ENCODE results near the gene UBE2M.

UBE2M gene

GRCh38 chr19:58572026-58572817 lies 13.8 kb upstream of the UBE2M start:
- DNase-seq (ENCODE audit: low read depth, low spot score): no peak
- H3K27ac ChIP-seq: peak overlapping the region; percentile 96

GRCh38 chr19:58571575-58571947 lies 13.2 kb upstream of the UBE2M start:
- no peak for DNase-seq (ENCODE audit: low read depth, low spot score)
- H3K27ac ChIP-seq: no peak overlapping the region

- DNase-seq (ENCODE audit: low read depth, low spot score): no peak
- H3K27ac ChIP-seq: no peak overlapping the region
Measured at GRCh38 chr19:58570770-58571574, 12.6 kb upstream of the UBE2M start.

DNA sequence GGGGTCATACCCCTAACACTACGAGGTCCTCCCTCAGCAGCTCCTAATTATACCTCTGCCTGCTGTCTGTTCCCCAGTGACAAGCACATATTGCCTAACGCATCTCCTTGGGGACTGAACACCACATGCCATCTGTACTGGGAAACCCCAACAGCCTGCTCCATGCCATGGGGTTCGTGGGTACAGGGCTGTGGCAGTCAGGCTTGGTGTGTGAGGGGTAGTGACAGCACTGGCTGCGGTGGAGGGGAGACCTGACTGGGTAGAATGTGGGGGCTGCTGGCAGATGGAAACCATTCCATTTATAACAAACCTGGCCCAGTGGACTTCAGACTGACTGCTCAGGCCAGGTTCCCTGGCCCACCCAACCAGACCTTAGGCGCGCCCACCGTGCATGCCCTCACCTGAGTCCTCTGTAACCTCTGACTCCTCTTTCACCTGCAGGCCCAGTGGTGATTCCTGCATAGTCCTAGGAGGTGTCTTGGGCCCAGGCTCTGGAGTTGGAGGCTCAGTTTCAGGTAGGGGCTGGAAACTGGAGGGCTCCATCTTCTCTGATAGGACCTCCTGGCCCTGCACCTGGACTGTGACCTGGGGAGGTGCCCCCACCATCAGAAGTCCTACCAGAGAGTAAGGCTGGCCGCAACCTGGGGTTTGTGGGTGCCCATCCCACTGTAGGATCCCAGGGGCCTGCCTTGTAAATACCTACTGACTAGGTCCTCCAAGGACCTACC lies 11.7 kb upstream of the UBE2M start:
- no peak for DNase-seq (ENCODE audit: low read depth, low spot score)
- no peak overlapping the region for H3K27ac ChIP-seq

DNA sequence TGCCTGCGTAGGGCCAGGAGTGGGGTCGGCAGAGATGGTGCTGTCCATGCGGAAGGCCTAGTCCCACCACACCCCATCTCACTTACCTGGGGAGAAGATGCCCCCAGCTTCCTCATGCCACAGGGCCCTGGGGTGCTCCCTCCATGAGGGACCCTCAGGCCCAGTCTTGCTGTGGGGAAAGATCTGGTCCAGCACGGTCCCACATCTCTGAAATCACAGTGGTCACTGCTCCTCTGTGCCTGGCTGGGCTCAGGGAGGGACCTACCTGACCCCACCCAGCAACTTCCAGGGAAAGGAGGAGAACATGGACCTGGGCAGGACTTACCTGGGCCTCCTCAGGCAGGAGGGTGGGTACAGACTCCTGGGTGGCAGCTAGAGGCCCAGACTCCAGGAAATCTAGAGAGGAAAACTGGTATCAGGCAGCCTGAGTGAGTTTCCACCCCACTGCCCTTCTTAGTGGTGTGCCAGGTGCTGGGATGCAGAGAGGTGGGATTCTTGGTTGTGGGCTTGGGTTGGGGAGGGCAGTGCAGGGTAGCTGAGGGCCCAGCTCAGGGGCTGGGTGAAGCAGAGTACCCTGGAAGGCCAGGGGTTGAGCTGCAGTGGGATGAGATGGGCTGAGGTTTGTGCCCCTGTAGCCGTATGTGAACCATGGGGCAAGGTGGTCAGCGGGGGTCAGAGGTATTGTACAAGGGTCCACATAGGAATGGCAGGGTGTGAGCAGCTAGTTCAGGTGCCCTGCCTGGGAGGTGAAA lies 11.0 kb upstream of the UBE2M start:
- DNase-seq (ENCODE audit: low read depth, low spot score): no peak
- no peak overlapping the region for H3K27ac ChIP-seq

GRCh38 chr19:58568453-58569130 lies 10.2 kb upstream of the UBE2M start:
- no peak for DNase-seq (ENCODE audit: low read depth, low spot score)
- H3K27ac ChIP-seq: no peak overlapping the region

DNA sequence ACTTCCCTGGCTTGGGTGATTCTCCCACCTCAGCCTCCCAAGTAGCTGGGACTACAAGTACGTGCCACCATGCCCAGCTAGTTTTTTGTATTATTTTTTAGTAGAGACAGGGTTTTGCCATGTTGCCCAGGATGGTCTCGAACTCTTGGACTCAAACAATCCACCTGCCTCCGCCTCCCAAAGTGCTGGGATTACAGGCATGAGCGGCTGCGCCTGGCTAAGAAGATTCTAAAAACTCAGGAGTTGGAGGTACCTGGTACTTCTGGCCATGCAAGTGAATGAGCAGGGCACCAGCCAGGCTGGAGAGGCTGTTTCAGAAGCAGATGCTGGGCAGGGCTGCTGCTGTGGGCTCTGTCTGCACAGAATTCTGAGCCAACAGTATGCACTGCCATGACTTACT lies 8.6 kb upstream of the UBE2M start:
- H3K27ac ChIP-seq: no peak overlapping the region
- no peak for DNase-seq (ENCODE audit: low read depth, low spot score)

GRCh38 chr19:58563823-58564222 lies 5.4 kb upstream of the UBE2M start:
- no peak overlapping the region for H3K27ac ChIP-seq
- no peak for DNase-seq (ENCODE audit: low read depth, low spot score)

DNA sequence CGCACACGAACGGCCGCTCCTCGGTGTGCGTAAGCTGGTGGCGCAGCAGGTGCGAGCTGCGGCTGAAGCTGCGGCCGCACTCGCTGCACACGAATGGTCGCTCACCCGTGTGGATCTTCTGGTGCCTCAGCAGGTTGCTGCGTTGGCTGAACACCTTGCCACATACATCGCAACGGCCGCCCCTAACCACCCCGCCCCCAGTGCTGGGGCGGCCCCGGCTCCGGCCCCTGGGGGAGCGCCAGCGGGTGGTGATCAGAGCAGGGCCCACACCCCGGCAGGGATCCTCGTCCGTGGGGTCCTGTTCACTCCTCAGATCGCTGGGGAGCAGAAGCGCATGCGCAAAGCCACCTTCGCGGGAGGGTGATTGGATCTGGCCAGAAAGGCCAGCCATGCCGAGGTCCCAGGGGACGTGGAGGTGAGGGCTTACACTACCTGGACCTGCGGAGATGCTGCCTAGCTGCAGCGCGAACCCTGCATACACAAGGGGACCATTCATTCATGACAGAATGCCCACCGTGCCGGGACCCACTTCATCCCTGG lies 4.7 kb upstream of the UBE2M start:
- no peak for DNase-seq (ENCODE audit: low read depth, low spot score)
- no peak overlapping the region for H3K27ac ChIP-seq

DNA sequence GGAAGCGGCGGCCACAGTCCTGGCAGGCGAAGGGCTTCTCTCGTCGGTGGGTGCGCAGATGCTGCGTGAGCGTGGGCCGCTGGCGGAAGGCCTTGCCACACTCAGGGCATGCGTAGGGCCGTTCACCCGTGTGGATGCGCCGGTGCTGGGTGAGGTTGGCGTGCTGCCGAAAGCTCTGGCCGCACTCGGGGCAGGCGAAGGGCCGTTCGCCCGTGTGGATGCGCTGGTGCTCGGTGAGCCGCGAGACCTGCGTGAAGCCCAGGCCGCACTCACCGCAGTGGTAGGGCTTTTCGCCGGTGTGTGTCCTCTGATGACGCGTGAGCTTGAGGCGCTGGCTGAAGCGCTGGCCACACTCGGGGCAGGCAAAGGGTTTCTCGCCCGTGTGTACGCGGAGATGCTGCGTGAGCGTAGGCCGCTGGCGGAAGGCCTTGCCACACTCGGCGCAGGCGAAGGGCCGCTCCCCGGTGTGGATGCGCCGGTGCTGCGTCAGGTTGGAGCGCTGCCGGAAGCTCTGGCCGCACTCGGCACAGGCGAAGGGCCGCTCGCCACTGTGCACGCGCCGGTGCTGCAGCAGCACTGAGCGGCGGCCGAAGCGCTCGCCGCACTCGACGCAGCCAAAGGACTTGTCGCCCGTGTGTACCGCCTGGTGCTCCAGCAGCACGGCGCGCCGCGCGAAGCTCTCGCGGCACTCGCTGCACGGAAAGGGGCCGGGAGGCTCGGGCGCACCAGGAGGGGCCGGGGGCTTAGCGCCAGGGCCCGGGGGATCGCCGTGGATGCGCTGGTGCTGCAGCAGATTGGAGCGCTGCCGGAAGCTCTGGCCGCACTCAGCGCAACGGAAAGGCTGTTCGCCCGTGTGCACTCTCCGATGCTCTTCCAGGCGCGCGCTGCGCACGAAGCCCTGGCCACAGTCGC lies 4.0 kb upstream of the UBE2M start:
- DNase-seq (ENCODE audit: low read depth, low spot score): no peak
- peak overlapping the region; percentile 43 for H3K27ac ChIP-seq

GRCh38 chr19:58561373-58562121 lies 3.1 kb upstream of the UBE2M start:
- peak overlapping the region; percentile 43 for H3K27ac ChIP-seq
- DNase-seq (ENCODE audit: low read depth, low spot score): no peak

- no peak overlapping the region for H3K27ac ChIP-seq
- no peak for DNase-seq (ENCODE audit: low read depth, low spot score)
Measured at GRCh38 chr19:58560921-58561320, 2.5 kb upstream of the UBE2M start.

GRCh38 chr19:58560007-58560887 lies 1.8 kb upstream of the UBE2M start:
- H3K27ac ChIP-seq: peak overlapping the region; percentile 98

GRCh38 chr19:58559275-58560006 lies 1.0 kb upstream of the UBE2M start:
- H3K27ac ChIP-seq: peak overlapping the region; percentile 98
- DNase-seq (ENCODE audit: low read depth, low spot score): no peak

More at GRCh38 chr19:58560007-58560887, 1.8 kb upstream of the UBE2M start:
- no peak for DNase-seq (ENCODE audit: low read depth, low spot score)

GRCh38 chr19:58558623-58559274 lies 338 bp upstream of the UBE2M start:
- DNase-seq (ENCODE audit: low read depth, low spot score): peak; percentile 85
- peak overlapping the region; percentile 98 for H3K27ac ChIP-seq

All from epithelial cell of prostate (primary cell).